Sigmoid colon (tissue), 7 donors: ENCODE data around the gene TSEN54. TPM values are rescaled to one million over a fixed set of nuclear protein-coding genes. Genes with fewer than 3 reads are reported as not detected.

Source experiments
- DNase-seq: peaks from one replicate; pipeline ENCODE4 v3.0.0-alpha.2; 2019
- H3K27ac ChIP-seq, 4 donors: fragments of 200-600 bp; sonication (generic); one replicate each; pipeline ENCODE4 v1.5.1; 2016 to 2019; ENCODE audit warnings: mild to moderate bottlenecking in 1 of 4
- H3K27me3 ChIP-seq, 3 donors: fragments of 200-600 bp; sonication (generic); one replicate each; pipeline ENCODE4 v1.5.1; 2019; ENCODE audit warnings: mild to moderate bottlenecking in 1 of 3
- H3K36me3 ChIP-seq, 4 donors: fragments of 200-600 bp; sonication (generic); one replicate each; pipeline ENCODE4 v1.5.1; 2016 to 2019
- H3K4me1 ChIP-seq, 4 donors: fragments of 200-600 bp; sonication (generic); one replicate each; pipeline ENCODE4 v1.5.1; 2017 to 2019
- H3K4me3 ChIP-seq, 4 donors: fragments of 200-600 bp; sonication (generic); one replicate each; pipeline ENCODE4 v1.5.1; 2017 to 2019; ENCODE audit warnings: mild to moderate bottlenecking in 2 of 4, moderate library complexity in 1 of 4
- H3K9me3 ChIP-seq, 4 donors: fragments of 200-600 bp in 3 of 4; sonication (generic) in 3 of 4; one replicate each; pipeline versions ENCODE4 v1.5.1 to v1.6.1; 2013 to 2019
- CTCF ChIP-seq, 4 experiments: fragments of 450-650 bp in 3 of 4; fragments of 200-600 bp in 1 of 4; IDR thresholded peaks; one replicate each; pipeline ENCODE4 v1.5.1; 2016 to 2019; ENCODE audit warnings: antibody characterized with exemption in 4 of 4, mild to moderate bottlenecking in 3 of 4, moderate library complexity in 2 of 4
- EP300 ChIP-seq, 4 donors: sonication (generic); formaldehyde crosslinking; IDR thresholded peaks; one replicate each; pipeline ENCODE4 v1.6.1; 2017; ENCODE audit warnings: antibody characterized with exemption in 4 of 4
- POLR2A ChIP-seq, 2 donors: fragments of 450-650 bp; IDR thresholded peaks; one replicate each; pipeline ENCODE4 v1.6.1; 2016; ENCODE audit warnings: antibody characterized with exemption in 2 of 2, mild to moderate bottlenecking in 2 of 2, moderate library complexity in 2 of 2
- POLR2AphosphoS5 ChIP-seq, 4 donors: sonication (generic); formaldehyde crosslinking; IDR thresholded peaks; one replicate each; pipeline ENCODE4 v1.6.1; 2017; ENCODE audit warnings: antibody characterized with exemption in 4 of 4
- WGBS, 2 donors: extraction: QIAGEN DNeasy Blood & Tissue Kit; methylation state at CpG; one replicate each; pipeline ENCODE4 v1.1.7; 2013; 5-methylcytosine and 5-hydroxymethylcytosine counted together
- intact Hi-C: fragments of 100-400 bp; cut with DNase I; formaldehyde crosslinking; loops from one replicate; pipeline ENCODE4 v1.15.1; 2023
- polyA plus RNA-seq, 3 donors: library from polyadenylated mRNA; stranded (reverse); fragments of 200-250 nt; gene quantifications; one replicate each; pipeline ENCODE4 v1.2.3, GENCODE V29; 2013
- total RNA-seq, 4 donors: library from RNA; depleted of rRNA; stranded (reverse); fragments of >200 nt; gene quantifications; one replicate each; pipeline ENCODE4 v1.1.0, GENCODE V29; 2016
- donor health status: healthy with polysubstance abuse.
- donor health status: Bipolar disorder and iron deficiency.
- donor health status: healthy.

TSEN54 gene
- total and polyA plus RNA-seq, 7 donors, result 11.1 to 43.7 (median 25.3) TPM

- H3K36me3 ChIP-seq, result peaks cover 18 to 77% (median 43%) of the 10 kb centered on the region in 4 donors
Measured at GRCh38 chr17:75499313-75500022, 16.9 kb upstream of the TSEN54 start.

GRCh38 chr17:75500419-75501216, 15.7 kb upstream of the TSEN54 start:
- WGBS, 2 donors, result 91 to 92% methylated on average over 17 of the region's 17 CpGs
- TF ChIP-seq EP300 (IDR thresholded peaks at IDR 0.05) (no peak), POLR2AphosphoS5 (IDR thresholded peaks at IDR 0.05) (no peak), CTCF (IDR thresholded peaks at IDR 0.05) (no peak), POLR2A (IDR thresholded peaks at IDR 0.05) (no peak)
- Histone ChIP-seq H3K9me3 (no peaks in the 10 kb centered on the region), H3K4me3 (no peak overlapping the region), H3K4me1 (peaks cover 0 to 40% (median 20%) of the 10 kb centered on the region in 4 donors), H3K36me3 (peaks cover 10 to 76% (median 39%) of the 10 kb centered on the region in 4 donors), H3K27me3 (no peaks in the 10 kb centered on the region), H3K27ac (peak overlapping the region; percentile 60 to 73 (median 66))
- intact Hi-C loops, result no loop called here
- DNase-seq, result no peak

More at GRCh38 chr17:75499313-75500022, 16.9 kb upstream of the TSEN54 start:
- intact Hi-C loops, result no loop called here
- no peaks in the 10 kb centered on the region for H3K9me3 ChIP-seq
- no peak for TF ChIP-seq EP300 (IDR thresholded peaks at IDR 0.05)
- no peak for TF ChIP-seq POLR2AphosphoS5 (IDR thresholded peaks at IDR 0.05)
- no peak for TF ChIP-seq CTCF (IDR thresholded peaks at IDR 0.05)
- TF ChIP-seq POLR2A (IDR thresholded peaks at IDR 0.05), result no peak
- peaks cover 0 to 40% (median 20%) of the 10 kb centered on the region in 4 donors for H3K4me1 ChIP-seq
- no peaks in the 10 kb centered on the region for H3K27me3 ChIP-seq
- no peak overlapping the region for H3K4me3 ChIP-seq
- no peak for DNase-seq
- whole genome bisulfite sequencing, 2 donors, result 78 to 85% methylated on average over 16 of the region's 16 CpGs
- H3K27ac ChIP-seq, result peak overlapping the region; percentile 37 to 73 (median 58)

GRCh38 chr17:75501378-75502071, 14.8 kb upstream of the TSEN54 start:
- H3K27ac ChIP-seq, result peak overlapping the region; percentile 60 to 73 (median 66)
- no peak overlapping the region for H3K4me3 ChIP-seq
- peaks cover under 1 to 76% (median 40%) of the 10 kb centered on the region in 4 donors for H3K36me3 ChIP-seq
- no peaks in the 10 kb centered on the region for H3K9me3 ChIP-seq
- TF ChIP-seq POLR2AphosphoS5 (IDR thresholded peaks at IDR 0.05) (peak in 1 of 4 donors; percentile 15), EP300 (IDR thresholded peaks at IDR 0.05) (no peak)
- no peak for DNase-seq
- WGBS, 2 donors, result 83 to 86% methylated on average over 21 of the region's 21 CpGs
- H3K27me3 ChIP-seq, result no peaks in the 10 kb centered on the region
- intact Hi-C loops, result no loop called here
- peaks cover 0 to 40% (median 20%) of the 10 kb centered on the region in 4 donors for H3K4me1 ChIP-seq

- no peaks in the 10 kb centered on the region for H3K27me3 ChIP-seq
- H3K4me1 ChIP-seq, result peaks cover 0 to 40% (median 20%) of the 10 kb centered on the region in 4 donors
- WGBS, 2 donors, result 90 to 92% methylated on average over 40 of the region's 40 CpGs
- no peak for TF ChIP-seq CTCF (IDR thresholded peaks at IDR 0.05)
- no peak for TF ChIP-seq POLR2A (IDR thresholded peaks at IDR 0.05)
- TF ChIP-seq POLR2AphosphoS5 (IDR thresholded peaks at IDR 0.05), result no peak
- no peak for TF ChIP-seq EP300 (IDR thresholded peaks at IDR 0.05)
- H3K4me3 ChIP-seq, result no peak overlapping the region
- no peaks in the 10 kb centered on the region for H3K9me3 ChIP-seq
- no peak for DNase-seq
- intact Hi-C loops, result no loop called here
- H3K27ac ChIP-seq, result peak overlapping the region; percentile 60 to 73 (median 66)
- H3K36me3 ChIP-seq, result peaks cover 0 to 76% (median 41%) of the 10 kb centered on the region in 4 donors
Measured at GRCh38 chr17:75502072-75502720, 14.1 kb upstream of the TSEN54 start.
